Glutamatergic neuron (in vitro differentiated cells): ENCODE results near the gene SMG1. TPM values are rescaled to one million over a fixed set of nuclear protein-coding genes. Genes with fewer than 3 reads are reported as not detected.
A peak's percentile ranks its signal among the peaks of the same experiment; 100 is the strongest.
"Not testable (repeated sequence)": the region's sequence is repeated elsewhere in the genome, so short reads cannot be mapped to it uniquely, and the experiment has no call there.

Experiments
- DNase-seq: peaks from one replicate; pipeline ENCODE4 v3.0.0; 2022
- H3K27ac Mint-ChIP-seq: one replicate; pipeline ENCODE4 v1.8.0; 2020; ENCODE audit warnings: mild to moderate bottlenecking, mixed read lengths, inconsistent platforms; ENCODE audit not compliant: unreplicated experiment
- H3K27me3 Mint-ChIP-seq: one replicate; pipeline ENCODE4 v1.8.0; 2020; ENCODE audit warnings: mild to moderate bottlenecking, moderate library complexity, mixed read lengths, inconsistent platforms; ENCODE audit not compliant: unreplicated experiment
- H3K36me3 Mint-ChIP-seq: one replicate; pipeline ENCODE4 v1.8.0; 2020; ENCODE audit warnings: mild to moderate bottlenecking, mixed read lengths, inconsistent platforms; ENCODE audit not compliant: unreplicated experiment
- H3K4me1 Mint-ChIP-seq: one replicate; pipeline ENCODE4 v1.8.0; 2020; ENCODE audit warnings: mild to moderate bottlenecking, low read depth, mixed read lengths, inconsistent platforms; ENCODE audit not compliant: unreplicated experiment
- H3K4me3 Mint-ChIP-seq: one replicate; pipeline ENCODE4 v1.8.0; 2020; ENCODE audit warnings: mild to moderate bottlenecking, mixed read lengths, inconsistent platforms; ENCODE audit not compliant: unreplicated experiment
- H3K9me3 Mint-ChIP-seq: one replicate; pipeline ENCODE4 v1.8.0; 2020; ENCODE audit warnings: mild to moderate bottlenecking, moderate library complexity, mixed read lengths, inconsistent platforms; ENCODE audit not compliant: unreplicated experiment
- long read RNA-seq: library from polyadenylated mRNA; unstranded; transcript quantifications from one replicate; pipeline ENCODE4 v2.0.0, GENCODE V29; 2020; ENCODE audit not compliant: unreplicated experiment
- total RNA-seq: library from RNA; stranded (reverse); fragmentation: NEBNext Ultra II Directional; extraction: Animal tissue kit (Norgen Biotek cat#: 25700); gene quantifications from one replicate; pipeline ENCODE4 v1.2.1, GENCODE V29; 2021; ENCODE audit not compliant: unreplicated experiment
- TF ChIP-seq, protein P1 (sequence below): fragments of 200-600 bp; sonication (generic); IDR thresholded peaks from one replicate; pipeline ENCODE4 v1.5.0; 2021; ENCODE audit not compliant: partially characterized antibody, unreplicated experiment

Gene SMG1
- total RNA-seq = 82.1 TPM
- long read RNA-seq = 0 reads

DNA sequence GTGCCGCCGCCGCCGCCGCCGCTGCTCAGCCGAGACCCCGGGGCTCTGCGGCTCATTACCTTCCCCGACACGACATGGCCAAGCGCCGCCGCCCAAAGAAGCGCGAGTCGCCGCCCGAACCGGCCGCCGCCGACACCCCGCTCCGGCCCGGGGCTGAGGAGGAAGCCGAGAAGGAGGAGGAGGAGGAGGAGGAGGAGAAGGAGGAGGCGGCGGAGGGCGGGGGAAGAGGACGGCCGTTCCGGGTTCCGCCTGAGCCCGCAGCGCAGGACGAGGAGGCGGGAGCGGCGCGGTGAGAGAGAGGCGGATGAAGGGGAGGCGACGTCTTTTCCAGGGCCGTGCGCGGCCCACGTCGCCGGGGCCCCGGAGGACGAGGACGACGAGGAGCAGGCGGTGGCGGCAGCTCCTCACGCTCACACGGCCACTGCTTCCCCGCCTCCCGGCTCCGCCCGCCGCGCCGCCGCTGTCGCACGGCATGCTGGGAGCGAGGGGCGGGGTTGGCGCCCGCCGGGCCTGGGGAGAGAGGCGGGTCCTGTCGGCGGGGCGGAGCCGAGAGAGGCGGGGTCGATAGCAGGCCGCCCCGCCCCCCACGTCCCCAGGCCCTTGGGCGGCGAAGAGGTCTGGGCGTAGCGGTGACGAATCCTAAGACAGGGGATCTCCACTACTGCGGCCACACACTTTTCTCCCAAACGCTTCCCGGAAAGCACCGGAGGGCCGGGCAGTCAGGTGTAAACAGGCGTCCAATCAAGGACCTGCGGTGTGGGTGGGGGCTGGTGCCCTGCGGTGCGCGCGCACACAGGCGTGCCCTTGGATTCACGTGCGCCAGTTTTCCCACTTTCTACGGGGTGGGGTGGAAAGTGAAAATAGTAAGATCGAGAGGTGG, at the start of gene SMG1:
Gene SMG1, minus strand, starts transcription at position 423 of the 880 bp plus-strand sequence. Its CDS starts 367 bp downstream, at position 56.
- H3K36me3 Mint-ChIP-seq, H3K27me3 Mint-ChIP-seq, H3K4me1 Mint-ChIP-seq, H3K9me3 Mint-ChIP-seq: not testable (repeated sequence)
- Mint-ChIP-seq H3K4me3 (peak within 1 kb of the TSS; percentile 100), H3K27ac (peak within 1 kb of the TSS; percentile 94)
- DNase-seq = peak; percentile 95

DNA sequence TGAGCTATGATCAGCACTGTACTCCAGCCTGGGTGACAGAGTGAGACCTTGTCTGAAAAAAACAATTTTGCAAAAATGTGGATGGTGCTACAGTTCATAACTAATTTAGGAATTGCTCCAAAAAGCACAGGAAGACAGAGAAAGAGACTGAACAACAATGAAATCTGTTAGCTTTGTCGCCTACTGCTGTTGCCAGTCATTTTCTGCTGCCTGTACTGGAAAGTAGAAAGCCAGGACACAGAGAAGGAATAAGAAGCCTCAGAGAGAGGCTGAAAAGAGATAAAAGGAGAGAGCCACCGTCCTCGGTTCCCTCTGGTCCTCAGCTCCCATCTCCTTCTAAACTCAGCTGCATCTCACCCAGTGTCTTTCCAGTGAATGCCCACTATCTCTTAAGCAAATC, 48.9 kb upstream of the SMG1 start:
- Mint-ChIP-seq H3K36me3 (no peaks in the 10 kb centered on the region), H3K27me3 (peaks cover 1% of the 10 kb centered on the region), H3K27ac (no peak overlapping the region), H3K9me3 (peaks cover 4% of the 10 kb centered on the region), H3K4me3 (no peak overlapping the region), H3K4me1 (peaks cover 4% of the 10 kb centered on the region)
- no peak for DNase-seq
- TF ChIP-seq, protein P1, sequence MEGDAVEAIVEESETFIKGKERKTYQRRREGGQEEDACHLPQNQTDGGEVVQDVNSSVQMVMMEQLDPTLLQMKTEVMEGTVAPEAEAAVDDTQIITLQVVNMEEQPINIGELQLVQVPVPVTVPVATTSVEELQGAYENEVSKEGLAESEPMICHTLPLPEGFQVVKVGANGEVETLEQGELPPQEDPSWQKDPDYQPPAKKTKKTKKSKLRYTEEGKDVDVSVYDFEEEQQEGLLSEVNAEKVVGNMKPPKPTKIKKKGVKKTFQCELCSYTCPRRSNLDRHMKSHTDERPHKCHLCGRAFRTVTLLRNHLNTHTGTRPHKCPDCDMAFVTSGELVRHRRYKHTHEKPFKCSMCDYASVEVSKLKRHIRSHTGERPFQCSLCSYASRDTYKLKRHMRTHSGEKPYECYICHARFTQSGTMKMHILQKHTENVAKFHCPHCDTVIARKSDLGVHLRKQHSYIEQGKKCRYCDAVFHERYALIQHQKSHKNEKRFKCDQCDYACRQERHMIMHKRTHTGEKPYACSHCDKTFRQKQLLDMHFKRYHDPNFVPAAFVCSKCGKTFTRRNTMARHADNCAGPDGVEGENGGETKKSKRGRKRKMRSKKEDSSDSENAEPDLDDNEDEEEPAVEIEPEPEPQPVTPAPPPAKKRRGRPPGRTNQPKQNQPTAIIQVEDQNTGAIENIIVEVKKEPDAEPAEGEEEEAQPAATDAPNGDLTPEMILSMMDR = no peak

DNA sequence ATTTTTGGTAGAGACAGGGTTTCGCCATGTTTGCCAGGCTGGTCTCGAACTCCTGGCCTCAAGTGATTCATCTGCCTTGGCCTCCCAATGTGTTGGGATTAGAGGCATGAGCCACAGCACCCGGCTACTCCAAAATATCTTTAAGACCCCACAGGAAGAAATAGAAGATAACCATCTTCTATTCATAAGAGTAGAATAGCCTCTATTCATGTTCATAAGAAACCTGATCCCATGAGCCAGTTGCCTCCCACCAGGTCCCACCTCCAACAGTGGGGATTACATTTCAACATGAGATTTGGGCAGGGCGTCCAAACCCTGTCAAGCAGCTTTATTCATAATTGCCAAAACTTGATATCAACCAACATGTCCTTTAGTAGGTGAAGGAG, 43.6 kb upstream of the SMG1 start:
- DNase-seq = no peak
- no peak overlapping the region for H3K27ac Mint-ChIP-seq
- H3K36me3 Mint-ChIP-seq = no peaks in the 10 kb centered on the region
- peaks cover 3% of the 10 kb centered on the region for H3K27me3 Mint-ChIP-seq
- H3K9me3 Mint-ChIP-seq = no peaks in the 10 kb centered on the region
- no peak overlapping the region for H3K4me3 Mint-ChIP-seq
- TF ChIP-seq, protein P1 = no peak
- H3K4me1 Mint-ChIP-seq = no peaks in the 10 kb centered on the region

DNA sequence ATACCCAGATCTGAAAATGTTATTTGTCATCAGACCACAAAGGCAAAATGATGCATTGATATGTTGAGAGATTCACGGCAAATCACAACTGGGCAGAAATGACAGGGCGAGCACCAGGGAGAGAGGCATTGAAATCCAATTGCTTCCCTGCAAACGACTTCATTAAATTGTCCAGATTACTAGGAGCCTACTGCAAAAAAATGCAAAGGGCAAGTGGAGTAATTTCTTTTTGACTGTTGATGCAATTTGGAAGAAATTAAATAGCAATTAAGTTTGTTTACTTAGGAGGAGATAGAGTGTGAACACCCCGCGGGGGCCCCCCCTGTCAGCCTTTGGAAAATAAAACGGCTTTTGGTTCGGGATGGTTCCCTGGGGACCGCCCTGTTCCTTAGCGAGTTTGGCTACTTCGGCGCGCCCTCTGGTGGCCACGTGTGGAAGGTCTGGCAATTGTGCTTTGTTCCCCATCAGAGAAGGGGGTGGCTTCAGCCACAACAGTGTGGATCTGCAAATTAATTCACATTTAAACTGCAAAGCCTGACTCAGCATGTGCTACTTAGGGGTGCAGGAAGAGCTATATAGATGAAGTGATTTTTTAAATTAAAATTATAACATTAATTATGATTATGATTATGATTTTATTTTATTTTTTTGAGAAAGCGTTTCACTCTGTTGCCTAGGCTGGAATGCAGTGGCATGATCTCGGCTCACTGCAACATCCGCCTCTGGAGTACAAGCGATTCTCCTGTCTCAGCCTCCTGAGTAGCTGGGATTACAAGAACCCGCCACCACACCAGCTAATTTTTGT, 43.0 kb upstream of the SMG1 start:
- no peak overlapping the region for H3K27ac Mint-ChIP-seq
- H3K9me3 Mint-ChIP-seq = no peaks in the 10 kb centered on the region
- peak; percentile 94 for DNase-seq
- peak overlapping the region; percentile 51 for H3K4me3 Mint-ChIP-seq
- H3K4me1 Mint-ChIP-seq = no peaks in the 10 kb centered on the region
- TF ChIP-seq, protein P1 = peak; percentile 99
- peaks cover 3% of the 10 kb centered on the region for H3K27me3 Mint-ChIP-seq
- no peaks in the 10 kb centered on the region for H3K36me3 Mint-ChIP-seq

DNA sequence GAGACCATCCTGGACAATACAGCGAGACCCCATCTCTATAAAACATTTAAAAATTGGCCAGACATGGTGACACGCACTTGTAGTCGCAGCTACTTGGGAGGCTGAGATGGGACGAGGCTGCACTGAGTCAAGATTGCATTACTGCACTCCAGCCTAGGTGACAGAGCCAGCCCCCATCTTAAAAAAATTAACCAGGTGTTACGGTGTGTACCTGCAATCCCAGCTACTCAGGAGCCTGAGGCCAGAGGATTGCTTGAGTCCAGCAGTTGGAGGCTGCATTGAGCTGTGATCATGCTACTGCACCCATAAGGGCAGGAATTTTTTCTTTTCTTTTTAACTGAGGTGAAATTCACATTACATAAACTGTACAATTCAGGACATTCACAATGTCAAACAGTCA, 40.6 kb upstream of the SMG1 start:
- no peaks in the 10 kb centered on the region for H3K9me3 Mint-ChIP-seq
- H3K27ac Mint-ChIP-seq = no peak overlapping the region
- H3K4me3 Mint-ChIP-seq = no peak overlapping the region
- peaks cover 3% of the 10 kb centered on the region for H3K27me3 Mint-ChIP-seq
- H3K36me3 Mint-ChIP-seq = no peaks in the 10 kb centered on the region
- no peaks in the 10 kb centered on the region for H3K4me1 Mint-ChIP-seq
- no peak for DNase-seq
- TF ChIP-seq, protein P1 = no peak
